ENCODE measurements around the gene ACTL9. TPM values are rescaled to one million over a fixed set of nuclear protein-coding genes. Genes with fewer than 3 reads are reported as not detected.

ACTL9 gene
- total RNA-seq, 1 donor from 2014 or later = not detected

Other genes starting within 250 kb of the ACTL9 start
- gene PRAM1, start 196.2 kb downstream of the ACTL9 start, total RNA-seq = 2.3 TPM
- 4.8 TPM for gene ZNF414, start 184.6 kb downstream of the ACTL9 start, total RNA-seq
- gene MYO1F, start 121.4 kb downstream of the ACTL9 start, total RNA-seq = 12.0 TPM
- gene ADAMTS10, start 88.1 kb downstream of the ACTL9 start, total RNA-seq = 32.7 TPM
- not detected for gene NFILZ, start 68.2 kb downstream of the ACTL9 start, total RNA-seq
- gene OR2Z1, start 22.8 kb upstream of the ACTL9 start, total RNA-seq = not detected
- 27.8 TPM for gene ZNF558, start 133.5 kb upstream of the ACTL9 start, total RNA-seq
- not detected for gene MBD3L1, start 133.6 kb upstream of the ACTL9 start, total RNA-seq